DLD1 (cell line): ENCODE results near the gene CYP46A1.

Experiments used
- in situ Hi-C: cut with HindIII; loops from 2 replicates; pipeline ENCODE4 v1.10.0; 2017; ENCODE audit warnings: low sequenced_read_pairs

Gene CYP46A1

DNA sequence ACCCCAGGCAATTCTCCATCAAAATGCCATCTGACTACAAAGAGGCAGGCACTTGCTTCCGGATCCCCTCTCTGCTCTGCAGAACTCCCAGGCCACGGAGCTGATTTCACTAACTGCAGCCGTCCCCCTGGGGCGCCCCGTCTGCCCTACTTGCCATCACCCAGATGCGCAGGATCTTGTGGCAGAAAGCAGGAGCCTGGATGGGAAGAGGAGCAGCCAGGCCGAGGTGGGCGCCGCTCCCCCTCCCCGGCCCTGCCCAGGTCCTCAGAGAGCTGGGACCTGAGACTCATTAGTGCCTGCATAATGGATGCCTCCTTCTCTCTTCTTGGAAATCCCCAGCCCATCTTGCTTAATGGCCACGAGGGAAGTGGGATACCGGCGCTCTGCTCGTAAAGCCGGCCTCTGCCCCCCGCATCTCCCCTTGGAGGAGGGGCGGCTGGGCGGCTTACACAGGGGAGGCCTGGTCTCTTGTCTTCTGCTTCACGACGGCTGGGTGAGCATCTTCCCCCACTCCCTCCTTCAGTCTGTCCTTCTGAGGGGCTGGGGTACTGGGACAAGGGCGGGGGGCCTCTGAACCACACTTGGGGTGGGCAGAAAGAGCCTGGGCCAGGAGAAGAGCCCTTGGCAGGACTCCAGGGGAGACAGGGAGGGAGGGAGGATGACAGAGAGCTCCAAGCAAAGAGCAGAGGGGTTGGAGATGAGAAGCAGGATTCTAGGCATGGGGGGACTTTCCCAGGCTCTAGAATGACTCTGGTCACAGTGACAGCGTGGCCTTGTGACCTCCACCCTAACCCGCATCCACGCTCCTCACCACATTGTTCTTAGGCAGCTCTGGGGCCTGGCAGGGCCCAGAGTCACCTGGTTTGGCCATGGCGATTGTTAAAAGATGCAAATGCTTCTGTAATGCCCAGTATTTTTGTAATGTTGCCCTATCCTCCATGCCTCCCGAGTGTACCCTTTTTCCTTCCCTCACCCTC lies 89.7 kb downstream of the CYP46A1 start:
- in situ Hi-C loops: loop anchor here (10.0 kb wide), 1 partner anchor 101 kb away; no protein-coding TSS in a partner anchor

DNA sequence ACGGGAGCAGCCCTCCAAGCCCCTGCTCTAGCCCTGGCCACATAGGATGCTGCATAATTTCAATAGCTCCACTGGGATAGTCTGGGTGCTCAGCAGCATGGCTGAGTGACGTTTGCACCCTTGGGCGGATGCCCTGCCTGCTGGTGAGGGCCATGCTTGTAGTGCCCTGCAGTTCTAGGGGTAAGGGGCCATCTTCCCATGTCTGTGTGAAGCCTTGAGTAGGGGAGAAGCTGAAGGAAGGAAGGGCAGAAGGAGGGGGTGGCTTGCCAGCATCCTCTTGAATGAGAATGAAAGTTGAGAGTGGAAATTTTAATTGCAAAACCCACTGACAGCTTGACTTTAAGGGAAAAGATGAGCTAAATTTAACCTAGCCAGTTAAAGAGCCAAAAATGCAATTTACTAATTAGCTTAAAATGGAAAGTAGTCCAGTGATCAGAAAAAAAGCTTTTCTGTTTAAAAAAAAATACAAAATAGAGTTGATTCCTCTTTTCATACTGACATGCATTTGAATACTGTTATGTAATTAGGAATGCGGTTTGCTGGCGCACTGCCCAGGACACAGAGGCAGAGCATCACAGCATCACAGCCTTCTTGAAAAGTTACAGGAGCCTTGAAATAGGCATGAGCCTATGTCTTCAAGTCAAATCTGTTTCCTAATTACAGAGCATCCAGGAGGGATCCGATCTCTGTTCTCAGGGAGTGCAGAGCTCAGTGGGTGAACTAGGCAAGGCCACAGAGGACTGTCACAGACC lies 90.6 kb downstream of the CYP46A1 start:
- in situ Hi-C loops: loop anchor here (10.0 kb wide), 1 partner anchor 100 kb away; no protein-coding TSS in a partner anchor

DNA sequence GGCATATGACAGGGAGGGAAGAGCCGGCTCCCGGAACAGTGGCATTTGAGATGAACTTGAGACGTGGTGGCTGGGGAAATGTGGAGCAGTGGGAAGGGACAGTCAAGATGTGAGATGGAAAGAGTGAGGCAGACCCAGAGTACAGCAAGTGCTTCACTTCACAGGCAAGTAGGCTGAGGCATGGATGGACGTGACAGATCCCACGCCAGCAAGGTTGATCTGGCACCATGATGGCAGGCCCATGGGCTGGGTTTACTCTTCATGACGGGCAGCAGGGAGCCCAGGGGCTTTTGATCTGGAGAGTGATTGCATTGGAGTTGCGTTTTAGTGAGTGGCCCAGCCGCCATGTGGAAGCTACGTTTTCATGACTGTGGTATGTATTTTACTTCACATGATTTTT lies 91.3 kb downstream of the CYP46A1 start:
- in situ Hi-C loops: loop anchor here (10.0 kb wide), 1 partner anchor 99 kb away; no protein-coding TSS in a partner anchor
